Ishikawa (cell line): ENCODE measurements around the gene LCN9.

ENCODE experiments used
- CEBPB ChIP-seq: IDR thresholded peaks from 2 replicates; pipeline ENCODE4 v1.6.1; 2012
- CREB1 ChIP-seq: IDR thresholded peaks from 2 replicates; pipeline ENCODE4 v1.6.1; 2012; ENCODE audit warnings: low read depth
- EGR1 ChIP-seq: IDR thresholded peaks from 2 replicates; pipeline ENCODE4 v1.6.1; 2012
- EP300 ChIP-seq: IDR thresholded peaks from 2 replicates; pipeline ENCODE4 v1.6.1; 2012; ENCODE audit warnings: borderline replicate concordance
- FOXM1 ChIP-seq: IDR thresholded peaks from 2 replicates; pipeline ENCODE4 v1.6.1; 2012; ENCODE audit warnings: low read depth, borderline replicate concordance
- NFIC ChIP-seq: IDR thresholded peaks from 2 replicates; pipeline ENCODE4 v1.6.1; 2012
- RAD21 ChIP-seq: IDR thresholded peaks from 2 replicates; pipeline ENCODE4 v1.6.1; 2012; ENCODE audit warnings: low read depth
- TAF1 ChIP-seq: IDR thresholded peaks from 2 replicates; pipeline ENCODE4 v1.6.1; 2012; ENCODE audit warnings: low read depth, mild to moderate bottlenecking
- TCF12 ChIP-seq: IDR thresholded peaks from 2 replicates; pipeline ENCODE4 v1.6.1; 2012; ENCODE audit warnings: low read depth
- TEAD4 ChIP-seq: IDR thresholded peaks from 2 replicates; pipeline ENCODE4 v1.6.1; 2012
- YY1 ChIP-seq: IDR thresholded peaks from 2 replicates; pipeline ENCODE4 v1.6.1; 2012; ENCODE audit warnings: low read depth
- ZBTB7A ChIP-seq: IDR thresholded peaks from 2 replicates; pipeline ENCODE4 v1.6.1; 2012; ENCODE audit warnings: low read depth
- TF ChIP-seq, protein P1 (sequence below): IDR thresholded peaks from 2 replicates; pipeline ENCODE4 v1.6.1; 2012
- TF ChIP-seq, protein P2 (sequence below): IDR thresholded peaks from 2 replicates; pipeline ENCODE4 v1.6.1; 2012
- TF ChIP-seq, protein P3 (sequence below): IDR thresholded peaks from 2 replicates; pipeline ENCODE4 v1.6.1; 2012; ENCODE audit warnings: low read depth, mild to moderate bottlenecking

The LCN9 gene

DNA sequence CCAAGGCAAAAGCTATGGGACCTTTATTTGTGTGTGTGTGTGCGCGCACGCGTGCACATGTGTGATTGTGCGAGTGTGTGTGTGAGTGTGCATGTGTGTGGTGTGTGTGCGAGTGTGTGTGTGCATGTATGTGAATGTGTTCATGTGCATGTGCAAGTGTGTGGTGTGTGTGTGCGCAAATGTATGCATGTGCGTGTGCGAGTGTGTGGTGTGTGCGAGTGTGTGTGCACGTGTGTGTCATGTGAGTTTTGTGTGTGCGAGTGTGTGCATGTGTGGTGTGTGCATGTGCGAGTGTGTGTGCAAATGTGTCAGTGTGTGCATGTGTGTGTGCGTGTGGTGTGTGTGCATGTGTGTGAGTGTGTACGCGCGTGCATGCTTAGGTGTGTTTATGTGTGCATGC, 12.7 kb upstream of the LCN9 start:
- TF ChIP-seq, protein P1, sequence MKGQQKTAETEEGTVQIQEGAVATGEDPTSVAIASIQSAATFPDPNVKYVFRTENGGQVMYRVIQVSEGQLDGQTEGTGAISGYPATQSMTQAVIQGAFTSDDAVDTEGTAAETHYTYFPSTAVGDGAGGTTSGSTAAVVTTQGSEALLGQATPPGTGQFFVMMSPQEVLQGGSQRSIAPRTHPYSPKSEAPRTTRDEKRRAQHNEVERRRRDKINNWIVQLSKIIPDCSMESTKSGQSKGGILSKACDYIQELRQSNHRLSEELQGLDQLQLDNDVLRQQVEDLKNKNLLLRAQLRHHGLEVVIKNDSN, result no peak
- no peak for TF ChIP-seq TEAD4
- no peak for TF ChIP-seq TCF12
- no peak for TF ChIP-seq CREB1
- TF ChIP-seq CEBPB, result no peak
- no peak for TF ChIP-seq ZBTB7A
- TF ChIP-seq FOXM1, result no peak

DNA sequence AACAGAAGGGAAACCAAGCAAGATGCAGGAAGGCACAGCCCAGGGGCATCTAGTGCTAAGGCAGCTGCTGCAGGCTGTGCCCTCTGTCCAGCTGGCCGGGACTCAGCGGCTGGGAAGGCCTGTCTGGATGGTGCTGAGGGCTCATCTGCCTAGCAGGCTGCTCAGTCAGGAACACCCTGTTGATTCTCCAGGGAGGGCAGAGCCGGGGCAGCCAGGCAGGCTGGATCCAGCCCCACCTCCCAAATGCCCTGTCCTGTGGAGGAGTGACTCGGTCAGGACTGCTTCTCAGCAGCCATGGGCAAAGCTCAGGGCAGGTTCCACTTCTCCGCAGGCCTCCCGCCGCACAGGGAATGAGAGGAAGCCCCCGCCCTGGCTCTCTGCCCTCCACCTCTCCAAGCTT, 7.8 kb upstream of the LCN9 start:
- TF ChIP-seq, protein P2, sequence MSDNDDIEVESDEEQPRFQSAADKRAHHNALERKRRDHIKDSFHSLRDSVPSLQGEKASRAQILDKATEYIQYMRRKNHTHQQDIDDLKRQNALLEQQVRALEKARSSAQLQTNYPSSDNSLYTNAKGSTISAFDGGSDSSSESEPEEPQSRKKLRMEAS, result no peak
- TF ChIP-seq TCF12 (no peak), RAD21 (no peak), CREB1 (no peak), YY1 (no peak), FOXM1 (no peak), TEAD4 (no peak), NFIC (no peak), EP300 (no peak), TAF1 (no peak), EGR1 (no peak)
- TF ChIP-seq, protein P1, result no peak
- TF ChIP-seq, protein P3, sequence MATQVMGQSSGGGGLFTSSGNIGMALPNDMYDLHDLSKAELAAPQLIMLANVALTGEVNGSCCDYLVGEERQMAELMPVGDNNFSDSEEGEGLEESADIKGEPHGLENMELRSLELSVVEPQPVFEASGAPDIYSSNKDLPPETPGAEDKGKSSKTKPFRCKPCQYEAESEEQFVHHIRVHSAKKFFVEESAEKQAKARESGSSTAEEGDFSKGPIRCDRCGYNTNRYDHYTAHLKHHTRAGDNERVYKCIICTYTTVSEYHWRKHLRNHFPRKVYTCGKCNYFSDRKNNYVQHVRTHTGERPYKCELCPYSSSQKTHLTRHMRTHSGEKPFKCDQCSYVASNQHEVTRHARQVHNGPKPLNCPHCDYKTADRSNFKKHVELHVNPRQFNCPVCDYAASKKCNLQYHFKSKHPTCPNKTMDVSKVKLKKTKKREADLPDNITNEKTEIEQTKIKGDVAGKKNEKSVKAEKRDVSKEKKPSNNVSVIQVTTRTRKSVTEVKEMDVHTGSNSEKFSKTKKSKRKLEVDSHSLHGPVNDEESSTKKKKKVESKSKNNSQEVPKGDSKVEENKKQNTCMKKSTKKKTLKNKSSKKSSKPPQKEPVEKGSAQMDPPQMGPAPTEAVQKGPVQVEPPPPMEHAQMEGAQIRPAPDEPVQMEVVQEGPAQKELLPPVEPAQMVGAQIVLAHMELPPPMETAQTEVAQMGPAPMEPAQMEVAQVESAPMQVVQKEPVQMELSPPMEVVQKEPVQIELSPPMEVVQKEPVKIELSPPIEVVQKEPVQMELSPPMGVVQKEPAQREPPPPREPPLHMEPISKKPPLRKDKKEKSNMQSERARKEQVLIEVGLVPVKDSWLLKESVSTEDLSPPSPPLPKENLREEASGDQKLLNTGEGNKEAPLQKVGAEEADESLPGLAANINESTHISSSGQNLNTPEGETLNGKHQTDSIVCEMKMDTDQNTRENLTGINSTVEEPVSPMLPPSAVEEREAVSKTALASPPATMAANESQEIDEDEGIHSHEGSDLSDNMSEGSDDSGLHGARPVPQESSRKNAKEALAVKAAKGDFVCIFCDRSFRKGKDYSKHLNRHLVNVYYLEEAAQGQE, result no peak

DNA sequence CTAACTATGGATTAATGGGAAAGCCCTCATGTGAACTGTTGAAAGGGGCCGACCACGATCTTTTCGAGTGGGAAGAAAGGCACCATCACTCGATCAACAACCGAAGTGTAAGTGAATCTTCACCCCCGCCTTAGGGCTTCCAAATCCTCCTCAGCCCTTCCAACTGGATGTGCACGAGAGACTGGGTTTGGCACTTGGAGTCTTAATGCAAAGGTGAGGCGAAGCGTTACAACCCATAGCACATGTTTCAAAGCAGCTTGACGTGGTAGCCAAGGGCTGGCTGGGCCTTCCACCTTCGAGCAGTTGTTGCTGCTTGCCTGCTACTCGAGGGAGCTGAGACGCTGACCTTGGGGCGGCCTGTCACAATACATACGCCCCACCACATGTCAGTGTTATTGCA, 5.7 kb upstream of the LCN9 start:
- TF ChIP-seq, protein P3, result no peak
- TF ChIP-seq, protein P2, result no peak
- no peak for TF ChIP-seq CEBPB

DNA sequence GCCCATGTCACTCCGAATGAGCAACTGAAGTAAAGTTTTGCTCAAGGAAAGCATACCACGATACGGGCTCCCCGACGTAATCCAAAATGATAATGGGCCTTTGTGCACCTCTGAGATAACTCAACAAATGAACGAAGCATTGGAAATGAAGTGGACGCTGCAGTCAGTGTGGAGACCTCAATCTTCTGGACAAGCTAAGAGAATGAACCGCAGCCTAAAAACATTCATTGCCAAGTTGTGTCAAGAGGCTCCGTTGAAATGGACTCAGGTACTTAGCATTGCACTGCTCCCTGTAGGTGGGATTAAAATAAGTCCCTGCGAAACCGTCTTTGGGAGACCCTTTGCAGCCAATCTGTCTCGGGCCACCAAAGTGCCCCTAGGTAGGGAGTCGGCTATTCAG, 3.9 kb upstream of the LCN9 start:
- TF ChIP-seq, protein P1, result no peak
- no peak for TF ChIP-seq CREB1
- no peak for TF ChIP-seq TCF12
- no peak for TF ChIP-seq YY1
- no peak for TF ChIP-seq NFIC
- TF ChIP-seq TEAD4, result no peak
- TF ChIP-seq, protein P3, result no peak
- no peak for TF ChIP-seq FOXM1
- TF ChIP-seq TAF1, result no peak
- no peak for TF ChIP-seq RAD21
- no peak for TF ChIP-seq ZBTB7A
- TF ChIP-seq, protein P2, result no peak
- TF ChIP-seq CEBPB, result no peak
- no peak for TF ChIP-seq EGR1
- TF ChIP-seq EP300, result no peak
